GM21786 (cell line): ENCODE data around the gene ADPRS.

ENCODE experiments used
- ATAC-seq: cut with Tn5 transposase; IDR thresholded peaks from one replicate; pipeline ENCODE4 v1.9.1; 2021; ENCODE audit not compliant: unreplicated experiment

Gene ADPRS

GRCh38 chr1:36128905-36129206, 40.2 kb downstream of the ADPRS start:
- no peak for ATAC-seq

DNA sequence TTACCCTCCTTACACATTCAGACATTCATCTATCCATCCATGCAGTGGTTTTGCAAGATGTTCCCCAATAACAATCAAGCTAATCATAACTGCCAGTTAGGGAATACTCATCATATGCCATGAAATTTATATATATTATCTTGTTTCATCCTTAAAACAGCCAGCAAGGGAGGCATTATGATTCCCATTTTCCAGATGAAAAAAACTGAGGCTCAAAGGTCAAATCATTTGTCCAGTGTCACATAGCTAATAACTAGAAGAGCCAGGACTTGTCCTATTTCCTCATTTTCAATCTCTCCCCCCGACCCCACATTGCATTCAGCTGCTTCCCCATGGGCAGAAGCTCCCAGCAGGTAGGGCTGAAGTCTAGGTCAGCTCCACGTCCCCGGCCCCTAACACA, 43.3 kb downstream of the ADPRS start:
- ATAC-seq, result no peak

GRCh38 chr1:36133484-36133883, 44.8 kb downstream of the ADPRS start:
- ATAC-seq, result no peak

GRCh38 chr1:36134031-36134430, 45.3 kb downstream of the ADPRS start:
- ATAC-seq, result no peak

DNA sequence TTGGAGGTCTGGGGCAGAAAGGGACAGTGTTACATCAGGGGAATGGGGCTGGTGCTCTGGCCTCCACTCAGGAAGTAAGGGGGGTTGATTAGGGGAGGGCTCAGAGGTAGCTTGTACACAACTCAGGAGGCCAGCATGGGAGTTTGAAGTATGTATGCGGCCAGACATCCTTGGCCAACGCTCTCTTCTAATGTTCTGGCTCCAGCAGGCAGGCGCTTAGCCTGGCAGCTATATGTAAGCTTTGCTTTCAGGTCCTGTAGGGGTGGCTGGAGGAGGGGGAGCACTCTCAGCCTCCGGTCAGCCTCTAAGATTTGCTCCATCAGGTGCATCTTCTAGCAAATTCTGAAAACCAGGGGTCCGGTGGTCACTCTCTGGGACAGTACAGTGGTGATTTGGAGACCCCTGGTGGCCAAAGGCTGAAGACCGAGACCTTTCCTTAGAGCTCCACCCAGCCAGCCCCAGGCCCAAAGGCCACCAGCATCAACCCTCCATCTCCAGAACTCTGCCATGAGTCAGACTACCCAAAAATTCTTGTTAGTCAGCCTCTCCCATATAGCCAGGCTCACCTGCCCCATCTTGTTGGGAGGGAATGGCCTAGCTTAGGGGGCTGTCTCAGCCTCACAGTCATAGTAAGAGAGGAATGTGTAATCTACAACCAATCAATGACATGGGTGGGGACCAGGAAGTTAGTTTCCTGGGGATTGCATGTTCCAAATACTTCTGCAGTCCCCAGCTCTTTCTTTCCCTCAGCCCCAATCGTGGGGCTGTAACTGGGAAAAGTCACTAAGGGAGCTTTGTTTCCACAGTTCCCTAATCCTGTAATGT, 46.0 kb downstream of the ADPRS start:
- no peak for ATAC-seq

GRCh38 chr1:36135330-36135667, 46.6 kb downstream of the ADPRS start:
- ATAC-seq, result no peak

GRCh38 chr1:36135796-36136195, 47.1 kb downstream of the ADPRS start:
- ATAC-seq, result no peak

DNA sequence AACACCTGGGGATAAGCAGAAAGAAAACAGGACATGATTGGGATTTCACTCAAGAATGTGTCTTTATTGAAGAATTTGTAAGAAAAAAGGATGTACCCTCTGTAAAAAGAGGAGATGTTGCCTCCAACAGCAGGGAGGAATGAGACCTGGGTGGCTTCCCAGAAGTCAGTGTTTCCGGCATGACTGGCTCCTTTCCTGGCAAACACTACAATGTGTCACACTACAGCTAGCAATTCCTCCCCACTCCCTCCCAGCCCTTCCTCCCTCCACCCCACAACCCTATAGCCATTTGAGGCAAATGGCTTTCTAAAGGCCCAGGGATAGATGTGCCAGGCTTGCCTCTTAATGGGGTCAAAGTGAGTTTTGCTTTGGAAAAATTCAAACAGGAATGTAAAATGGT, 47.8 kb downstream of the ADPRS start:
- no peak for ATAC-seq

GRCh38 chr1:36137226-36137625, 48.5 kb downstream of the ADPRS start:
- no peak for ATAC-seq

DNA sequence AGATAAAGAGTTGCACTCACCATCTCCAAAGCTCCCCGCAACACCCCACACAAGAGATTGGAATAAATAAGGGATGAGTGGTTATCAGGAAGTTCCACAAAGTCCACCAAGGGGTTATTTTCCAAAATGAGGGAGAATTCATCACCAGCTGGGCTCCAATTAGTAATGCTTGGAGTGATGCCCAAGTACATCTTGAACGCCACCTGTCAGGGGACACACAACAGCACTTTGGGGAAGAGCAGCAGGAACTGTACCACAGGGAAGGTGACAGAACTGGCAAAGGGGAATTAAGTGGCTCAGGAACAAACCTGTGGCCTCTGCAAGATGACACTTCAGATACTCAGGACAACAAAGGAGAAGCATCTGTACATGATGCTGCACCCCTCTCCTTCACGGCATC, 49.1 kb downstream of the ADPRS start:
- no peak for ATAC-seq

DNA sequence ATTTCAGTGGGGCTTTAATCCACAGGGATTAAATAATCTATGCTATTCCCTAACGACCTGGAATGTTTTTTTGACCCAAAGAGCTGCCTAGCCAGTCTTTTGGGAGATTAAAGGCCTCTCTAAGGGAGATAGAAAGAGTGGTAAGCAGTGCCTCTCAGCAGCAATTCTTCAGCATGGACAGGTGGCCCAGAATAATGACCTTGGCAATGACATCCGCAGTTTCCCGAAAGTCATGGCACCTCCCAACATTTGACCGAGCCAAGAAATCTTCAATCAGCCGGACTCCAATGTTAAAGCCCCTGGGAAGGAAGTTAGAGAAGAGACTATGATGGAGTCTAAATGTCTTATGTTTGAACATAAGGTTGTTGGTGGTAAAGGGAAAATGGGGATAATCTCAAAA, 50.8 kb downstream of the ADPRS start:
- ATAC-seq, result no peak

- no peak for ATAC-seq
These were observed 53.4 kb downstream of the ADPRS start for GRCh38 chr1:36142121-36142520.

- no peak for ATAC-seq
These were observed 54.7 kb downstream of the ADPRS start for GRCh38 chr1:36143424-36143823.
